Fibroblast of villous mesenchyme (primary cell): Measurements from ENCODE around the gene ALAD. TPM values are rescaled to one million over a fixed set of nuclear protein-coding genes. Genes with fewer than 3 reads are reported as not detected.
A peak's percentile ranks its signal among the peaks of the same experiment; 100 is the strongest.

Experiments
- DNase-seq: peaks from one replicate; pipeline ENCODE4 v3.0.0-alpha.2; 2010; ENCODE audit warnings: low read depth
- H3K4me3 ChIP-seq: 2 replicates; pipeline ENCODE4 v1.5.1; 2011; ENCODE audit warnings: low read depth, mild to moderate bottlenecking, low read length
- CTCF ChIP-seq: IDR thresholded peaks from 2 replicates; pipeline ENCODE4 v1.5.1; 2012; ENCODE audit warnings: low read depth, mild to moderate bottlenecking, low read length; ENCODE audit not compliant: insufficient read depth
- total RNA-seq: library from RNA; depleted of rRNA; stranded (reverse); fragments of >200 nt; gene quantifications from 2 replicates; pipeline ENCODE4 v1.2.3, GENCODE V29; 2012

ALAD gene
- total RNA-seq, 1 donor = 14.2 TPM

- H3K4me3 ChIP-seq = no peak overlapping the region
- DNase-seq = peak; percentile 79
- TF ChIP-seq CTCF = no peak
Observed at GRCh38 chr9:113343732-113344231, 57.3 kb downstream of the ALAD start.

GRCh38 chr9:113341712-113342410, 59.2 kb downstream of the ALAD start:
- no peak for TF ChIP-seq CTCF

GRCh38 chr9:113340011-113340699, 60.9 kb downstream of the ALAD start, which contains the start of gene WDR31:
Gene WDR31, minus strand, starts transcription at chr9:113340275. Its CDS starts 8,253 bp downstream, at chr9:113332022.
- peak within 1 kb of the TSS; percentile 88 for H3K4me3 ChIP-seq
- TF ChIP-seq CTCF = no peak
- DNase-seq = peak; percentile 90

More at GRCh38 chr9:113341712-113342410, 59.2 kb downstream of the ALAD start:
- no peak for DNase-seq
- H3K4me3 ChIP-seq = no peak overlapping the region

- no peak for DNase-seq
- no peak for TF ChIP-seq CTCF
Observed at GRCh38 chr9:113337714-113338113, 63.4 kb downstream of the ALAD start.

More at GRCh38 chr9:113337714-113338113, 63.4 kb downstream of the ALAD start:
- H3K4me3 ChIP-seq = no peak overlapping the region

Other genes starting within 250 kb of the ALAD start
- 20.6 and 25.9 TPM in 2 replicates for gene FKBP15, start 180.0 kb downstream of the ALAD start, total RNA-seq
- gene SLC31A1, start 179.7 kb downstream of the ALAD start, total RNA-seq = 34.5 and 41.5 TPM in 2 replicates
- gene CDC26, start 125.7 kb downstream of the ALAD start, total RNA-seq = 35.8 and 61.3 TPM in 2 replicates
- 21.3 and 36.3 TPM in 2 replicates for gene PRPF4, start 125.6 kb downstream of the ALAD start, total RNA-seq
- gene RNF183, start 97.9 kb downstream of the ALAD start, total RNA-seq = not detected in 2 replicates
- 0.32 and 0.86 TPM in 2 replicates for gene WDR31, start 61.0 kb downstream of the ALAD start, total RNA-seq
- not detected in 2 replicates for gene BSPRY, start 51.7 kb downstream of the ALAD start, total RNA-seq
- 6.1 and 7.3 TPM in 2 replicates for gene HDHD3, start 24.3 kb downstream of the ALAD start, total RNA-seq
- 33.2 and 54.0 TPM in 2 replicates for gene POLE3, start 9.4 kb upstream of the ALAD start, total RNA-seq
- gene C9orf43, start 9.5 kb upstream of the ALAD start, total RNA-seq = 0.32 and 0.43 TPM in 2 replicates
- gene RGS3, start 62.4 kb upstream of the ALAD start, total RNA-seq = 37.1 and 44.8 TPM in 2 replicates